ENCODE measurements around the gene PDGFC. TPM values are rescaled to one million over a fixed set of nuclear protein-coding genes. Genes with fewer than 3 reads are reported as not detected.

The PDGFC gene
- total RNA-seq, 2 experiments from 2014 or later = not detected

DNA sequence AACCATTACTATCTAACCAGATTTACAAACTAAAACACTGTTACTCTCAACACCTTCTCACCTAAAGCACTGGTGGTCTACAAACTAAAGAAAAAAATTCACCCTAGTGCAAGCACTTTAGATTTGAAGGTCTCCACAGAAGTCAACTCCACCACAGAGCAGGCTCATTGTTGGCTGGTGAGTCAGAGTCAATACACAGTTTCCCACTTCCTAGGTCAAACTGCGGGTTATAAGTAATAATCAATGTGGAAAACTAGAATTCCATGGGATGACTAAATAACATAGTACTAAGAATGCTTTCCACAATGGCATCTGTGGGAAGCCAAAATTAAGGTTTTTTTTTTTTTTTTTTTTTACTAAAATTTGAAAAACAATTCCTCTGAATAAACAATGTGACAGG lies 191.8 kb downstream of the PDGFC start:
- H3K4me1 Mint-ChIP-seq = no peaks in the 10 kb centered on the region
- no peaks in the 10 kb centered on the region for H3K27me3 Mint-ChIP-seq
- ATAC-seq (no peak), DNase-seq (no peak)
- CTCF ChIA-PET = no interaction called here
- H3K4me3 Mint-ChIP-seq = no peak overlapping the region
- no peaks in the 10 kb centered on the region for H3K36me3 Mint-ChIP-seq
- H3K27ac Mint-ChIP-seq = no peak overlapping the region
- H3K9me3 Mint-ChIP-seq (ENCODE audit: low read depth) = peaks cover 2% of the 10 kb centered on the region

DNA sequence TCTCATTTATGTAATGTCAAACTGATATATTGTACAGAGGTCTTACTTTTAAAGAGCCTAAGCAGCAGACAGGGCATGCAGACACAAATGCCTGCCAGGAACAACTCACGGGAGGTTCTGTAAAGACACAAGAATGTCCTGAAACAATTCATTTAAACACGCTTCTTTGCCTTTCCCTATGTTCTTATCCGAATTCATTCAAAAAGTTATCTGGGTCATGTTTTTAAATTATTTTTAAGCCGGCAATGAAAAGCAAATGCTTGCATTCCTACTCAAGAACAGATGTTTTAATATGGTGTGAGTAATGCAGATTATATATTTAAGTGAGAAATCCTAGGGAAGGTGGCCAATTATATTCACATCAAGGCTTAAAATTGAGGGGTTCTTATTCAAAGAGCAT lies 192.6 kb downstream of the PDGFC start:
- CTCF ChIA-PET = no interaction called here
- Mint-ChIP-seq H3K4me1 (no peaks in the 10 kb centered on the region), H3K27me3 (no peaks in the 10 kb centered on the region), H3K4me3 (no peak overlapping the region), H3K27ac (no peak overlapping the region), H3K36me3 (no peaks in the 10 kb centered on the region), H3K9me3 (ENCODE audit: low read depth) (peaks cover 2% of the 10 kb centered on the region)
- DNase-seq (no peak), ATAC-seq (no peak)

DNA sequence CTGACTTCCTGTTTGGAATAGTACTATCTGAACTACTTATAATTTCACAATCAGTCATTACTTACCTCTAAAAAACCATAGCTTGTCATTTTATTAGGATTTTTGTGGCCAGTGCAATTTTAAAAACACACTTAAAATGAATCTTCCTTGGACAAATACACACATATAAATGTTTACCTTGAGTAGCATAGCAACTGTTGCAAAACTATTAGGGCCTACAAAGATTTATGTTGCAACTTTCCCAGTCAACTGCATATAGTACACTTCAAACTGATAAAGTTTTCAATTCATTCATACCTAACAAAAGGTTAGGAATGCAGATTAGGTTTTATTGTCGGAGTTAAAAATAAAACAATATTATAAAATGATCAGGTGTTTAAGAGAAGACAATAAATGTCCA lies 193.0 kb downstream of the PDGFC start:
- peaks cover 2% of the 10 kb centered on the region for H3K9me3 Mint-ChIP-seq (ENCODE audit: low read depth)
- H3K4me3 Mint-ChIP-seq = no peak overlapping the region
- DNase-seq = no peak
- CTCF ChIA-PET = no interaction called here
- no peaks in the 10 kb centered on the region for H3K27me3 Mint-ChIP-seq
- no peaks in the 10 kb centered on the region for H3K36me3 Mint-ChIP-seq
- no peaks in the 10 kb centered on the region for H3K4me1 Mint-ChIP-seq
- no peak for ATAC-seq
- H3K27ac Mint-ChIP-seq = no peak overlapping the region

DNA sequence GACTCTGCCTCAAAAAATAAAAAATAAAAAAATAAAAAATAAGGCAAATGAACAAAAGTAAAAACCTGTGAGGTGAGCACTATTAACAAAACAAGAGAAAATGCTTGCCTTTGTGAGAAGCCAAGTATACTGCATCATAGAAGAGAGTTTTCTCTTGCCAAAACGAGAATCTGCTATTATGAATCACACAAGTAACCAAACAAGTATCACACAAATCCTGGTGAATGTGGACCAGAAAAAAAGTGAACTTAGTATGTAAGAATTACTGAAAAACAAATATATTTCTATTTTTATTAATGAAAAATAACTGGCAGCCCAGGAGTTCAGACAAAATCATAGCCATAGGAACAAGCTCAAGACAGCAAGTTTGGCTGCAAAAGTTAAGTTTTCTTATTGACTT lies 193.5 kb downstream of the PDGFC start:
- Mint-ChIP-seq H3K27me3 (no peaks in the 10 kb centered on the region), H3K4me1 (no peaks in the 10 kb centered on the region), H3K36me3 (no peaks in the 10 kb centered on the region), H3K9me3 (ENCODE audit: low read depth) (peaks cover 2% of the 10 kb centered on the region), H3K4me3 (no peak overlapping the region), H3K27ac (no peak overlapping the region)
- no peak for DNase-seq
- no peak for ATAC-seq
- CTCF ChIA-PET = no interaction called here

DNA sequence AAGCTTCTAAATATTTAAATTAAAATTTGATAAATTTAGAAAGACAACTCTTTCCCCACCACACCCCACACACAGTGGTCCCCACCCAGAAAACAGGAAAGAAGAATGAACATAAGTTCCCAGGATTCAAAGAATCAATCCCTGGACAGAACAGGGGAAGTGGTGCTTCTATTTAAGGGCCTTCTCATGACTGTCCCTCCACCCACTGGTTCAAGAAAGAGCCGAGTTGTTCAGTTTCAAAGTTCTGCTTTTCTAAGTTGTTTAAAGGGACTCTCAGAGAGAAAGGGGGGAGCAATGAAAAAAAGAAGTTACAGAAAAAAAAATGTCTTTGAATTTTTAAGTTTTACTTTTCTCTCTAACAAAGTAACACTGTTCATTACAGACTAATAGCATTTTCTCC lies 195.8 kb downstream of the PDGFC start:
- DNase-seq = no peak
- Mint-ChIP-seq H3K4me1 (no peaks in the 10 kb centered on the region), H3K36me3 (no peaks in the 10 kb centered on the region), H3K27ac (no peak overlapping the region), H3K9me3 (ENCODE audit: low read depth) (no peaks in the 10 kb centered on the region), H3K4me3 (no peak overlapping the region), H3K27me3 (no peaks in the 10 kb centered on the region)
- CTCF ChIA-PET = no interaction called here
- ATAC-seq = no peak

DNA sequence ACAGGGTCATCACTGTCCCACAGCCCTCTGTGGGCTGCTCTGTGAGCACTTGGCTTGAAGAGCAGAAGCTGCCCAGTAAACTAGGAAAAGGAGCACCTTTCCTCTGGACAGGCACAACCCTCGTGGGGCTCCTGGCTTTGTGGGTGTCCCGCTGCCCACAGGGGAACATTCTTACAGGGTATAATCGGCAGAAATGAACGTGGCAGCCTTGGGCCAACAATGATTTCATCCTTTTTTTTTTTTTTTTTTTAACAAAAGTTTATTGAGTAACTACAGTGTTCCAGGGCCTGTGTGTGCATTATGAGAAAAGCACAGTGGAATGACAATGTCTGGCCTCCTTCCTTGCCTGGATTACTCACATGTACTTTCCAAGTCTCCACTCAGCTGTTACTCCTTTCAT lies 197.2 kb downstream of the PDGFC start:
- H3K9me3 Mint-ChIP-seq (ENCODE audit: low read depth) = no peaks in the 10 kb centered on the region

DNA sequence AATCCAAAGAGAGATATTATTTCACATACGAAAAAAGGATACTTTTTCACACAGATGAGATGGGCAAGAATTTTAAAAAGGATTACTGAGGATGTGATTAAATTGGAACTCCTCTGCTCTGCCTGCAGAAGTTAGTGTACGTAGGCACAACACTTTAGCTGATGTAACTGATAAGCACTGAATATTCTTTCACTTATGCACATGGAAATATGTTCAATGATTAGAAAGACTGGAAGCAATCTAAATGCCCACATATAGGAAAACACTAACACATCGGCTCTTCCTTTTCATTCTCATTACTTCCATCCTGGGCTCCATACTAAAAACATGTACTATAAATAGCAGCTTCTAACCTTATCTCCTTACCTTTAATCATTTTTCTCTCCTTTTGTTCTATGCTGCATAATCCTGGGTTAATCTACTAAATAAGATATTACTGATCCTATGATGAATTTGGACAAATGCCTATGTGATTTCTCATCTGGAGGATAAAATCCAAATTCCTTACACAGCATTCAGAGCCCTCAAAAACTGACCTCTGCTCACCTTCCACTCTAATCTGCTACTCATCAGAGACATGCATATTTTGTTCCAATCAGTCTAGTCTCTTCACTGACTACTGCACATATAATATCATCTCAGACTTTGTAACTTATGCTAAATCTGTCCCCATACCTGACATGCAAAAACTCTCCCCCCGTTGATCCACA lies 197.8 kb downstream of the PDGFC start:
- Mint-ChIP-seq H3K9me3 (ENCODE audit: low read depth) (no peaks in the 10 kb centered on the region), H3K27ac (no peak overlapping the region), H3K36me3 (no peaks in the 10 kb centered on the region), H3K4me1 (no peaks in the 10 kb centered on the region), H3K27me3 (no peaks in the 10 kb centered on the region), H3K4me3 (no peak overlapping the region)
- CTCF ChIA-PET = no interaction called here
- DNase-seq = no peak
- no peak for ATAC-seq

More for the DNA sequence above, 197.2 kb downstream of the PDGFC start:
- no peak for DNase-seq
- no peaks in the 10 kb centered on the region for H3K36me3 Mint-ChIP-seq
- H3K27ac Mint-ChIP-seq = no peak overlapping the region
- no peaks in the 10 kb centered on the region for H3K27me3 Mint-ChIP-seq
- no peak for ATAC-seq
- H3K4me1 Mint-ChIP-seq = no peaks in the 10 kb centered on the region
- CTCF ChIA-PET = no interaction called here
- no peak overlapping the region for H3K4me3 Mint-ChIP-seq

DNA sequence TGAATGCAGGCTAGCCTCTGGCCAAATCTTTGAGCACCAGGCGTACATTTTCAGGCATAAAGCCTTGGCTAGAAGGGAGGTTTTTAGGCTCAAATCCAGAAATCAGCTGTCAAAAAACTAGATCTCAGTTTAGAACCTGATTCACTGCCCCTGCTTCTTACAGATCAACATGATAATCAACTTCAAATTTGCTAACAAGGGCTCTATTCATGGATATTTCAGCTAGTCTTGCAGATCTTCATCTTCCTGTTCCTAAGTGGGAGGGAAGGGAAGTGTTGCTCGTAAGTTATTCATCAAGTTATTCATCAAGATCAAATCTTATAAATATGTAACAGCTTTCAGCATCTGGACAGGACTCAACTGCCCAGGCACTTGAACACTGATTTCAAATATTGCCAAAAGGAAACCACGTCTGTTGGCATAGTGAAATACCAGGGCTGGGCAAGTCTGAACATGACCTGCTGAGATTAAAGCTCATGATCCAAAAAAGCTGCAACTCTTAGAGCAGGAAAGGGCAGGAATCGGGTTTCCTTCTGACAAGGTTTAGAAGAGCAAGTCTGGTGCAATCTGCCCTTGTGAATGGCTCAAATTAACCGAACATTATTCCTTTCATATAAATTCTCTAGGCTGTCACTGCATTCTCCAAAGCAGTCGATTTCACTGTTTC lies 200.3 kb downstream of the PDGFC start:
- H3K36me3 Mint-ChIP-seq = no peaks in the 10 kb centered on the region
- CTCF ChIA-PET = no interaction called here

DNA sequence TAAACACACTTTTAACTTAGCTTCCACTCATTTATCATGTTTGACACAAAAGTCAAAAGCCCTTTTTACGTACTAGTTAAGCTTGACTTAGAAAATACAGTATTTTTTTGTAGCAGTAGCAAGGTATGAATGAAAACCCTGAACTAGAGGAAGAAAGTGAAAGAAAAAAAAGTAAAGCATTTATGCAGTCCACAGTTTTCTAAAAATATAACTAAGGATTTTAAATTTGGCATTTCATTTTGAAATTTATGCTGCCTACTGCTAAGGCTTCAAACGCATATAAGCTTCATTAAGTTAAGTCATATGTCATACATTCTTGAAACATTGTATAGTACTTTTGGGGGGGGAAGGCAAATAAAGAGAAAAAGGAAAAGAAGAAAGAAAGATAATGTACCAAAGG lies 201.5 kb downstream of the PDGFC start:
- DNase-seq = no peak
- Mint-ChIP-seq H3K4me1 (no peaks in the 10 kb centered on the region), H3K27ac (no peak overlapping the region), H3K9me3 (ENCODE audit: low read depth) (no peaks in the 10 kb centered on the region), H3K4me3 (no peak overlapping the region), H3K27me3 (no peaks in the 10 kb centered on the region), H3K36me3 (no peaks in the 10 kb centered on the region)
- CTCF ChIA-PET = no interaction called here
- no peak for ATAC-seq

More for the DNA sequence above, 200.3 kb downstream of the PDGFC start:
- Mint-ChIP-seq H3K4me3 (no peak overlapping the region), H3K27ac (no peak overlapping the region), H3K27me3 (no peaks in the 10 kb centered on the region), H3K4me1 (no peaks in the 10 kb centered on the region), H3K9me3 (ENCODE audit: low read depth) (no peaks in the 10 kb centered on the region)
- no peak for DNase-seq
- no peak for ATAC-seq

DNA sequence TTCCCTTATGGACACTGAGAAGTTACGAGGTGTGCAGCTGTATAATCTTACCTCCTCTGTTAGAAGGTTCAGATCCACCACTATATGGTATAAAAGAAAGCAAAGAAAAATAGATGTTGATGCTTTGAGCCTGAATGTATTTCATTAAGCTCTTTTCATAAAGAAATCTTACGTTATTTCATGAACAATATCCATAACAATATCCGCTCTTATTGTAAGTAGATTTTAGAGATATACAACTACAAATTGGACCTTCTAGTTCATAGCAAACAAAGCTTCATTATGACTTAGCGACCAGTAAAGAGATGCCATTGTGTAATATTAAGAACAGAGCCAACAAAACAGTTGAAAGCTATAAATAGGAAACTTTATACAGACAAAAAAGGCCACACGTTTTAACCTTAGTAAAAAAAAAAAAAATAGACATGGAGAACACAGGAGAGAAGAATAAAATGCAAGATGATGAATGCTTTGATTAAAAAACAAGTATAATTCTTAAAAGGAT lies 203.6 kb downstream of the PDGFC start:
- DNase-seq = no peak
- CTCF ChIA-PET = no interaction called here
- Mint-ChIP-seq H3K4me3 (no peak overlapping the region), H3K9me3 (ENCODE audit: low read depth) (no peaks in the 10 kb centered on the region), H3K27me3 (no peaks in the 10 kb centered on the region), H3K36me3 (no peaks in the 10 kb centered on the region), H3K27ac (no peak overlapping the region), H3K4me1 (no peaks in the 10 kb centered on the region)
- ATAC-seq = no peak

DNA sequence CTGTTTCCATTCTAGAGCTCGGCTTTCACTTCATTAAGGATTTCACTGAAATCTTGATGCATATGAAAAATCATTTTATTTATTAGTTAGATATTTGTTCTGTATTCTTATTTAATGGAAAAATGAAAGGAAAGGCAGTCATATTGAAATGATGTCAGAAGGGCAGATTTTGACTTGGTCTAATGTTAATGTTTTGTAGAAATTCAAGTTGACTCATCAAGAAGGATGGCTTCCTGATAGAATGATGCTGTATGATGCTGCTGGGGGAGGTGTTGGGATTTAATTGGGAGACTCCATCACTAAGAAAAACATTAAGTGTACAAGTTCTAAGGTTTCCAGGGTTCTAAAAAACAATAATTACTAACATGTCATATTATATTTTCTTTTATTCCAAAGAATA lies 204.8 kb downstream of the PDGFC start:
- CTCF ChIA-PET = no interaction called here
- no peak for DNase-seq
- Mint-ChIP-seq H3K27me3 (no peaks in the 10 kb centered on the region), H3K4me1 (no peaks in the 10 kb centered on the region), H3K4me3 (no peak overlapping the region), H3K9me3 (ENCODE audit: low read depth) (no peaks in the 10 kb centered on the region), H3K27ac (no peak overlapping the region), H3K36me3 (no peaks in the 10 kb centered on the region)
- no peak for ATAC-seq

DNA sequence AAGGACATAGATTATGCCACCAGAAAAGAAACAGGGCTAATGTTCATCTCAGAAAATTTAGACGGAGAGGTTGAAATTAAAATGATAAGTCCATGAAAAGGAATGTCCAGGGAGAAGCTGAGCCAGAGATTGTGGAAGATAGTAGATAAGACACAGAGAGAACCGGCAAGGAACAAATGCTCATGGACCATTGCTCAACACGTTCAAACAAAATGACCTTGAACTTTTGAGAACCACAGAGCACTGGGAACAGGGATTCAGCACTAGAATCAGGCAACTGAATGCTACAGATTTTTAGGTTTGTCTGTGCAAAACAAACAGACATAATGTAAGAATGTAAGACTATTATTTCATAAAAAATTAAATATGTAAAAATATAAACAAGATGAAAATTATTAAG lies 206.3 kb downstream of the PDGFC start:
- no peaks in the 10 kb centered on the region for H3K27me3 Mint-ChIP-seq
- no peaks in the 10 kb centered on the region for H3K9me3 Mint-ChIP-seq (ENCODE audit: low read depth)
- no peak overlapping the region for H3K27ac Mint-ChIP-seq
- H3K4me3 Mint-ChIP-seq = no peak overlapping the region
- ATAC-seq (no peak), DNase-seq (no peak)
- no peaks in the 10 kb centered on the region for H3K36me3 Mint-ChIP-seq
- CTCF ChIA-PET = no interaction called here
- H3K4me1 Mint-ChIP-seq = no peaks in the 10 kb centered on the region

DNA sequence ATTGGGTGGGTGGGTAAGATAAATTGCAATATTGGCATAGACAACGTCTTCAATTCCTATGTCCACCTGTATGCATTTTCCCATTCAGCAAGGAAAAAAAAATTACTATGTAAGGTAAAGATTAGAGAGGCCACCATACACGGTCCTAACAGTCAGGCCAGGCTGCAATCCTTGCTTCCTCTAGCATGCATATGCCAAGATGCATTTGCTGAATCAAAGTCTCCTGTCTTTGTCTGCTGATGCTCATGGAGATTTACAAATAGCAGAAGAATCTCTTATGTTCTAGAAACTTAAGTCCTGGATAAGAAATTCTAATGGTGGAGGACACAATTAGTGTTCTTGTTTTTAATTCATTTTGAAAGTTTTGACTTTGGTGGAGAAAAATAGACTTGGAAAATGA lies 206.8 kb downstream of the PDGFC start:
- Mint-ChIP-seq H3K9me3 (ENCODE audit: low read depth) (no peaks in the 10 kb centered on the region), H3K4me1 (no peaks in the 10 kb centered on the region), H3K4me3 (no peak overlapping the region), H3K27me3 (no peaks in the 10 kb centered on the region), H3K27ac (no peak overlapping the region), H3K36me3 (no peaks in the 10 kb centered on the region)
- DNase-seq (no peak), ATAC-seq (no peak)
- CTCF ChIA-PET = no interaction called here

DNA sequence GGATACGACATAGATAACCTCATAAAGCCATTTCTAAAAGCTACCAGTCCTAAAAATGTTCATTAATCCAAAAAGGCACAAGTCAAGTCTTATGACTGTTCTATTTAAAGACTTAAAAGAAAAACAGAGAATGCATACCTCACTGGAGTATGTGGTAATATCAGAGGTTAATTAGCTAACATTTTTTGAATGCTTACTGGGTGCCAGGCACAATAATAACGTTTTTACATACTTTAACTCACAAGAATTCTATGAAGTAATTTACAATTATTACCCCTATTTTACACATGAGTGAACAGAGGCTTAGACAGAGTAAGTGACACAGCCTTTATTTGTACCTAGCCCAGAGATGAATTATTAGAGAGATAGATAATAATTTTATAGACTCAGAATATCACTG lies 207.5 kb downstream of the PDGFC start:
- H3K27me3 Mint-ChIP-seq = no peaks in the 10 kb centered on the region
- no peaks in the 10 kb centered on the region for H3K36me3 Mint-ChIP-seq
- ATAC-seq = no peak
- no peak overlapping the region for H3K27ac Mint-ChIP-seq
- no peaks in the 10 kb centered on the region for H3K9me3 Mint-ChIP-seq (ENCODE audit: low read depth)
- CTCF ChIA-PET = no interaction called here
- H3K4me1 Mint-ChIP-seq = no peaks in the 10 kb centered on the region
- H3K4me3 Mint-ChIP-seq = no peak overlapping the region
- no peak for DNase-seq
